Ovary (tissue), 3 donors: ENCODE data around the gene MRPS9.

ENCODE experiments used
- EP300 ChIP-seq: sonication (generic); formaldehyde crosslinking; IDR thresholded peaks from one replicate; pipeline ENCODE4 v1.6.1; 2017; ENCODE audit warnings: antibody characterized with exemption
- POLR2A ChIP-seq: fragments of 450-650 bp; IDR thresholded peaks from one replicate; pipeline ENCODE4 v1.6.1; 2017; ENCODE audit warnings: antibody characterized with exemption, mild to moderate bottlenecking, moderate library complexity
- TF ChIP-seq, protein P1 (sequence below), 3 donors: fragments of 450-650 bp in 2 of 3; fragments of 200-600 bp in 1 of 3; IDR thresholded peaks; one replicate each; pipeline versions ENCODE4 v1.5.1 to v1.8.0; 2016 to 2022; ENCODE audit warnings: antibody characterized with exemption in 3 of 3, mild to moderate bottlenecking in 1 of 3
- donor health status: DM: no; HTN: no; CAD: no.

GRCh38 chr2:105005181-105005951 lies 32.5 kb upstream of the MRPS9 start:
- TF ChIP-seq POLR2A = no peak
- TF ChIP-seq, protein P1, sequence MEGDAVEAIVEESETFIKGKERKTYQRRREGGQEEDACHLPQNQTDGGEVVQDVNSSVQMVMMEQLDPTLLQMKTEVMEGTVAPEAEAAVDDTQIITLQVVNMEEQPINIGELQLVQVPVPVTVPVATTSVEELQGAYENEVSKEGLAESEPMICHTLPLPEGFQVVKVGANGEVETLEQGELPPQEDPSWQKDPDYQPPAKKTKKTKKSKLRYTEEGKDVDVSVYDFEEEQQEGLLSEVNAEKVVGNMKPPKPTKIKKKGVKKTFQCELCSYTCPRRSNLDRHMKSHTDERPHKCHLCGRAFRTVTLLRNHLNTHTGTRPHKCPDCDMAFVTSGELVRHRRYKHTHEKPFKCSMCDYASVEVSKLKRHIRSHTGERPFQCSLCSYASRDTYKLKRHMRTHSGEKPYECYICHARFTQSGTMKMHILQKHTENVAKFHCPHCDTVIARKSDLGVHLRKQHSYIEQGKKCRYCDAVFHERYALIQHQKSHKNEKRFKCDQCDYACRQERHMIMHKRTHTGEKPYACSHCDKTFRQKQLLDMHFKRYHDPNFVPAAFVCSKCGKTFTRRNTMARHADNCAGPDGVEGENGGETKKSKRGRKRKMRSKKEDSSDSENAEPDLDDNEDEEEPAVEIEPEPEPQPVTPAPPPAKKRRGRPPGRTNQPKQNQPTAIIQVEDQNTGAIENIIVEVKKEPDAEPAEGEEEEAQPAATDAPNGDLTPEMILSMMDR (IDR thresholded peaks at IDR 0.05) = no peak
- TF ChIP-seq EP300 = no peak
